ENCODE measurements around the gene ARHGAP24.

ARHGAP24 gene

DNA sequence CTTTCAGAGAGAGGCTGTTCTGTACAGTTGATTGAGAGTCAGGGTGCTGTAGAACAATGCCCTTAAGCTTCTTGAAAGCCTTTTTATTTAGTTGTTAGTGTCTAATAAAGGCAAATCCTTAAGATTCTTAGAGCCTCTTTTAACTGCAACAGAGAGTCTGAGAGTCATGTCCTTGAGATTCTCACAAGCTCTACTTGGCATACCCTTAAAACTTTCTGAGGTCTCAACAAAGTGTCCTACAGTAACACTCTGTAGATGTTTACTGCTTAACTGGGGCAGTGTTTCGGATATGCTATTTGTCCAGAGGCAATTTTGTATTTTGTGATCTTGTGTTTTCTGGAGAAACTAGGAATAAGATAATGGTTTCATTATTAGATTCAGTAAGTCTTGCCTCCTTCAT lies 209.7 kb downstream of the ARHGAP24 start:
- DNase-seq (ENCODE audit: extremely low read depth in 1 of 2, low read depth in 1 of 2), result no peak

DNA sequence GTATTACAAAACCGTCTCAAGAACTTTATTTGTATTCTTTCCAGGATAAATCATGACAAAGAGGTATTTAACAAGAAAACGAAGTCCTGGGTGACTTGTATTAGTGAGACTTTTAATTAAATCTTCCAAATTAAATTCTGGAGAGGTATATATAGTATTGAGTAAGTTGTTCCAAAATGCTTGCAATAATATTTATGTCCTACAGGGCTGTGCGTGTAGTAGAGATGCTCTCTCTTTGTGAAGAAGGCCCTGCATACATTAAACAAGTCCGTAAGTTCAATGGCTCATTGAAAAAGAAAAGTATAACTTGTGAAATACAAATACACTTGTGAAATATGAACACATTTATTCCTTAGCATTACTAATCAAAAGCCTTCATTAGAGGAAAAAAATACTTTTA lies 211.4 kb downstream of the ARHGAP24 start:
- DNase-seq (ENCODE audit: extremely low read depth in 1 of 2, low read depth in 1 of 2), result no peak

DNA sequence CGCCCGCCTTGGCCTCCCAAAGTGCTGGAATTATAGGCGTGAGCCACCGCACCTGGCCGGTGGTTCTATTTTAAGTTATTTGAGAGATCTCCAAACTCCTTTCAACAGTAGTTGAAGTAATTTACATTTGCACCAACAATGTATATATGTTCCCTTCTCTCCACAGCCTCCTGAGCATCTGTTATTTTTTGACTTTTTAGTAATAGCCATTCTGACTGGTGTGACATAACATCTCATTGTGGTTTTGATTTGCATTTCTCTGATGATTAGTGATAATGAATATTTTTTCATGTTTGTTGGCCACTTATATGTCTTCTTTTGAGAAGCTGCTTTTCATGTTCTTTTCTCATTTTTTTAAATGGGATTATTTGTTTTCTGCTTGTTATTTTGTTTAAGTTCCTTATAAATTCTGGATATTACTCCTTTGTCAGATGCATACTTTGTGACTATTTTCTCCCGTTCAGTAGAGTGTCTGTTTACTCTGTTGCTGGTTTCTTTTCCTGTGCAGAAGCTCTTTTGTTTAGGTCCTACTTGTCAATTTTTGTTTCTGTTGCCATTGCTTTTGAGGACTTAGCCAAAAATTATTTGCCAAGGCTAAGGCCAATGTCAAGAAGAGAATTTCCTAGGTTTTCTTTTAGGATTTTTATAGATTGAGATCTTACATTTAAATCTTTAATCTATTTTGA lies 213.2 kb downstream of the ARHGAP24 start:
- no peak for DNase-seq (ENCODE audit: extremely low read depth in 1 of 2, low read depth in 1 of 2)

DNA sequence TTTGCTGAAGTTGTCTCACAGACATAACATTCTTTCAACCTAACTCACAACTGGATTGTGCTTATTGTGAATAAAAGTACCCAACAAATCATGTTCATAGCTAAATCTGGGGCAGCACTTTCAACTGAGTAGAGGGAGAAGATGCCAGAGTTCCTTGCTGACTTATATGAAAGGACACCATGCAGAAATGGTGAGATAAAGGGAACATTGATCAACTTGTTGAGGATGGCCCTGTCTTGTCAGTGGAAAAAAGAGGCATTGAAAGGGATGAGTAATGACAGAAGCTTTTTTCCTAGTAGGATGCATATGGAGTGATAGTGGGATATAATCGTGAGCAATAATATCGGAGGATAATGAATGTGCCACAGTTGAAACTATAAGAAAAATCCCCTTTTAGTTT lies 221.7 kb downstream of the ARHGAP24 start:
- DNase-seq (ENCODE audit: extremely low read depth in 1 of 2, low read depth in 1 of 2), result no peak

DNA sequence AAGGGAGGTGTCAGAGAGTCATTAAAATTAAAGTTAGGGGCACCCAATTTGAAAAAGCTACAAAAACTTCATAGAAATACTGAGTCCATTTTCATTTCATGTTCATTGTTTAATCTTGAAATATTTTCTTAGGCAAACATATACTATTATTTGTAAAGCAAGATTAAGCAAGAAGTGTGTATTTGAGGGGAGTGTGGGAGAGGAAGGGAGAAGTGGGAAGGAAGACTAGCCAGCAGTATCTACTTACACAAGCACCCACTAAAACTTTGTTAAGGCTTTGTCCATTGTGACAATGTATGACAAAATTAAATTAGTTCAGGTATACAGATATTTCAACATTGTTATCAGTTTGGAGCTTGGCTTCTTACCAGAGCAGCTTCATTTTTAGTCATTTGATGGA lies 222.9 kb downstream of the ARHGAP24 start:
- no peak for DNase-seq (ENCODE audit: extremely low read depth in 1 of 2, low read depth in 1 of 2)

DNA sequence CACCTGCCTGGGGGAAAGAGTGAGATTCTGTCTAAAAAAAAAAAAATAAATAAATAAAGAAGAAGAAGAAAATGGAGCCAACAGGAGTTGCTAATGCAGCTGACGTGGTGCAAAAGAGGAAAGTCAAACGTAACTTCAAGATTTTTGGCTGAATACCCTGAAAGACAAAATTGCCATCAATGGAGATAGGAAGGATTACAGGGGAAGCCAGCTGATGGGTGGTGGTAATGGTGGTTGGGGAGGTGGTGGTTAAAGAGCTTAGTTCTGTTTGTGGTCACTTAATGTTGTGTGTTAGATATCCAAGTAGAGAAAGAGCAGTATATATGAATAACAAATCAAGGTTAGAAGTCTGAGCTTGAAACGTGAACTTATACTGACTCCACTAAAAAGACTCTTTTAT lies 225.4 kb downstream of the ARHGAP24 start:
- no peak for DNase-seq (ENCODE audit: extremely low read depth in 1 of 2, low read depth in 1 of 2)

DNA sequence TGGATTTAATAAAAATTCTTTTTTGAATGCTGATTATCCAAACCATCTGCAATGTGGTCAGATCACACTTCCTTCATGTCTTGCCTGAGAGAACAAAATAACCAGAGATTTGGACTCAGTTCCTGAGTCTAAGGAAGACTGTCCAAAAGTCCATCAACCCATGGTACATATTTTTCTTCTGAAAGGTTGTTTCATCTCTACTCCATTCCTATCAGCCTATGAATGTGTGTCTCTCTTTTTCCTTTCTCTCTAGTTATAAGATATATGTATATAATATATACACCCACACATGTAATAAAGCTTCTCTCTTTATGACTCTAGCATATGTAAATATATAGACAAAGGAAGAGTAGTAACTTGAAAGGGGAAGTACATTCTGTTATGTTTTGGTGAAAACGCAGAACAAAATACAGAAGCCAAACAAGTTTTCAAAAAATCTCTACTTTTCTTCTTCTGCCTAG lies 226.9 kb downstream of the ARHGAP24 start:
- DNase-seq (ENCODE audit: extremely low read depth in 1 of 2, low read depth in 1 of 2), result no peak

DNA sequence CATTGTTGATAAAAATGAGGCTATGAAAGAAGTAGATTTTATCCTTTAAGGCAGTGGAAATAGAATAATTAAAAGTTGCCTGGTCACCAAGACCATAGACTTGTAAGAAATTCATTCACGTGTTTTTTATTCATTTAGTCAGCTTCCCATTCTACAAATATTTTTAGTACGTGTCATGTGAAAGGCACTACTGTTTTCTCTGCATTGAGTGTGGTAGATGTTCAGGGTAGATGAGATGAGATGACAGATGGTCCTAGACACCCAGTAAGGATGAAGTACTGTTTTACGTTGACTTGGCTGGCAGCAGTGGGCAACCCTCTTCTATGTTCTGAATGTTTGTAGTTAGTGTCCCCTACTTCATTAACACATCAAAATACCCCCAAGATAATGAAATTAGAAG lies 228.1 kb downstream of the ARHGAP24 start:
- DNase-seq (ENCODE audit: extremely low read depth in 1 of 2, low read depth in 1 of 2), result no peak

DNA sequence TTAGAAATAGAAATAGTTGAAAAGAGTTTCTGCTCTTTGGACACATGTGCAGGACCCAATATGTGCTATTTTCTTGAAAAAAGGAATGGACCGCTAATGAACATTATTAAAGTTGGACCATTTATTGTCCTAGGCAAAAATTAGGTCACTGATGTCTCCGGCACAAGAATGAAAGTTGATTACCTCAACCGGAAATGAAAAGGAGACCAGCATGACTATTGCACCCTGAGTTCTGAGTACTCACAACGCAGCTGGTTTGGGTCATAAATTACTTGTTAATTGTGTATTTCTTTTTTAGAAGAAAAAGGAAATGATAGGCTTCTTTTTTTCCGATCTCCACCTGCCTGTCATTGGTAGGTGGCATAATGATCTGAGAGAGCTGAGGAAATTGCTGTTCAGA lies 232.7 kb downstream of the ARHGAP24 start:
- DNase-seq (ENCODE audit: extremely low read depth in 1 of 2, low read depth in 1 of 2), result no peak

DNA sequence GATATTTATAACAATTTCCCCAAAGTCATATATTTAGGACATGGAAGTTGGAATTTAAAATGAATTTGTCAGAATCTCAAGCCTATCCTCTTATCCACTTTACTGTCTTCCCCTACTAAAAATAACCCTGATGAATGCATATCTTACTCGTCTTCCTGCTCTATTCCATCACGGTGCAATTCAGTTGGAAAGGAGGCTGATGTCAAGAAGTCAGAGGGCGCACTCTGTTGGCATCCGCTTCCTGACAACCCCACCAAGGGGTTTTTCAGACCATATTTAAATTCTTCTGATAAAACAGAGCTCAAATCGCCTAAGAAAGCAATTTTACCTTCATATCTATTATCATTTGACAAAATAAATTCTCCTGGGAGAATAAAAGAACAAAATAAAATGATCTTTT lies 233.5 kb downstream of the ARHGAP24 start:
- DNase-seq (ENCODE audit: extremely low read depth in 1 of 2, low read depth in 1 of 2), result no peak

DNA sequence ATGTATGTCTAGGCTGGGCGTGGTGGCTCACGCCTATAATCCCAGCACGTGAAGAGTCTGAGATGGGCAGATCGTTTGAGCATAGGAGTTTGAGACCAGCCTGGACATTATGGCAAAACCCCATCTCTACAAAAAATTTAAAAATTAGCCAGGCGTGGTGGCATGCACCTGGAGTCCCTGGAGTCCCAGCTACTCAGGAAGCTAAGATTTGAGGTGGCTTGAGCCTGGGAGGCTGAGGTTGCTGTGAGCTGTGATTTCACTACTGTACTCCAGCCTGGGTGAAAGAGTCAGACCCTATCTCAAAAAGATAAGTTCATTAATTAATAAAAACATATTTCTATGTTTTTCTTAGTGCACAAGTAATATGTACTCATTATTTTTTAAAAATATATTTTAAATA lies 238.1 kb downstream of the ARHGAP24 start:
- DNase-seq (ENCODE audit: extremely low read depth in 1 of 2, low read depth in 1 of 2), result no peak

DNA sequence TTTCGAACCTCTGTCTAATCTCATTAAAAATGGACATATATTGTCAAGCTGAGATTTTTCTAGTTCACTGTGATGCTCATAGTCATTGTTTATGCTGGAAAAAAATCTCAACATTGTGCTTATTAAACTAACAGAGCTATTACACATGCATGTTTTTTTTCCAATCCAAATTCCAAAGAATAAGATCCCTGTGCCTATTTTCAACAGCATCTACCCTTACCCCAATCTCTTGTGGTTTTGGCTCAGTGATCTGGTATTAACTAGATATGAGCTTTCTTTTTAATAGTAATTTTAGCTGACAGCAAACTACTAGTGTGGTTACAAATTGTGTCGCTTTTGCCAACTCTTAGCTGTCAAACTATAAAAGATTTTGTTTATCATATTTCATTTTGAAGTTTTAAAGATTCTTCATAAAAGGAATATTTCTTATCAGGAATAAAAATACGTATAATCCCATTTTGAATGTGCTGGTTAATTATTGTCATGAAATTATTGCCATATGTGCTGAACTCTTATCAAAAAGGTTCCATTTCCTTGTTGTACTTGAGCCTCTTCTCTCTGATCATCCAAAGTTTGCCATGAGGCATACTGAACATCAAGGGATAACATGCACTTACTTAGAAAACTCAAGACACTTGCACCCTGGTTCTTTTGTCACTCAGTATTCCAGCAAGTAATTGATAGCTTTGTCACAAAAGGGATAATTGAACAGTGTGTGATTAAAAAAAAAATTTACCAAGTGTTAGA lies 241.2 kb downstream of the ARHGAP24 start:
- DNase-seq (ENCODE audit: extremely low read depth in 1 of 2, low read depth in 1 of 2), result no peak

DNA sequence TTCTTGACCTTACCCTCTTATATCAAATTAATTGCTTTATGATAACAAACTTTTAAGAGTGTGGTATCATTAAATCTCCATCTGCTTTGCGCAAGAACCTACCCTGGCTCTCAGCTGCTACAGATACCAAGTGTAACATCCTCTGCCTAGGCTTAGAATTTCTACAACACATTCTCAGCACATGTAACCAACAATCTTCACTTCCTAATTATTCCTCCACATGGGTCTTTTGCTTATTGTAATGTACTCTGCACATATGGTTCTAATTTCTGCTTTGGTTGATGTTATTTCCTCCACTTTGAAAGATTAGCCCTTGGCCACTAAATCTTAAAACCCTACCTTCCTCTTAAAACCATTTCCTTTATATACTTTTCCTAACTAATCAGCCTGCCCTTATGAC lies 242.4 kb downstream of the ARHGAP24 start:
- DNase-seq (ENCODE audit: extremely low read depth in 1 of 2, low read depth in 1 of 2), result no peak

DNA sequence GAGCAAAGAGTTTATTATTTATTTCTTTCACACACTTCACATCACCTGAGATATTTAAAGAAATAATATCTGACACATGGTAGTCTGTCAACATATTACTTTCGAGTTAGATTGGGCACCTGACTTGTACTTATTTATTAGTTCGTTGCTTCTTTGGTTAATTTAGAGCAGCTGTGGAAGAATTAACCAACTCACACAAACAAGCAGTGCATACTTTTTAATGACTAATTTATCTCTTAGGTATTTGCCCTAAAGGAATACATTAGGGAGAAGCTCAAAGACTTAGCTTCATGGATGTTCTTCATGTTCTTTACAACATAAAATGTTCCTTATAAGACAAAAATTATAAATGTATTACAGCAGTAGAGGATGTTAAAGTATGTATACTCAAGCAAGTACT lies 242.9 kb downstream of the ARHGAP24 start:
- DNase-seq (ENCODE audit: extremely low read depth in 1 of 2, low read depth in 1 of 2), result no peak

DNA sequence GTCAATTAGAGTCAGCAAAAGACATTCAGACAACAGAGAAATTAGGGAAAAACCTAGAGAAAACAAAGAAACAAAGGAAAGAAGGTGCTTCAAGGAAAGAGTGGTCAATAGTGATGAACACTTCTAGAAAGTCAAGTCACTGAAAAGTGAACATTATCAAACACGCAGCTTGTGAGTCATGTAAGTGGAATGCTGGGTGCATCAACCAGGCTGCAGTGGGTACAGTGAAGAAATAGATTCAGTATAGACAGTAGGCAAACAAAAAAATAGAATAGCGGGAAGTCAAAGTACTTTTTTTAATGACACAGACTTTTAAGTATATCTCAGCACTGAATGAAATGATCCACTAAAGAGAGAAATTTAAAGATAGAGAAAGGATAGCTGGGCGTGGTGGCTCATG lies 245.8 kb downstream of the ARHGAP24 start:
- no peak for DNase-seq (ENCODE audit: extremely low read depth in 1 of 2, low read depth in 1 of 2)

DNA sequence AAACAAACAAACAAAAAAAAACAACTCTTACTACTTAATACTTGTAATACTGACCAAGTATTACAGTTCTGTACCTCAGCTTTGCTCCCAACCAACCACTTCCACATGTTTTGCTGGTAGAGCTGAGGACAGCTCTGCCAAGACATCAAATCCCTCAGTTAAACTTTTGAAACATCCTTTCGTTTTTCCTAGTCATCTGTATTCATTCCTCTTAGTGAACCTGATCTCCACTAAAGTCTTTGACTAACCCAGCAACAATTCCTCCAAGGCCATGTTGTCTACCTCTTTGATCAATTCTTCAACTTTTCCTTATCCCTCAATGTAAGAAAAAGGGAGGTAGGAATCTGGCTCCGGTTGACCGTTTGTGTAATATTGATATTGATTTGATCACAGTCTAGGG lies 247.5 kb downstream of the ARHGAP24 start:
- DNase-seq (ENCODE audit: extremely low read depth in 1 of 2, low read depth in 1 of 2), result no peak

DNA sequence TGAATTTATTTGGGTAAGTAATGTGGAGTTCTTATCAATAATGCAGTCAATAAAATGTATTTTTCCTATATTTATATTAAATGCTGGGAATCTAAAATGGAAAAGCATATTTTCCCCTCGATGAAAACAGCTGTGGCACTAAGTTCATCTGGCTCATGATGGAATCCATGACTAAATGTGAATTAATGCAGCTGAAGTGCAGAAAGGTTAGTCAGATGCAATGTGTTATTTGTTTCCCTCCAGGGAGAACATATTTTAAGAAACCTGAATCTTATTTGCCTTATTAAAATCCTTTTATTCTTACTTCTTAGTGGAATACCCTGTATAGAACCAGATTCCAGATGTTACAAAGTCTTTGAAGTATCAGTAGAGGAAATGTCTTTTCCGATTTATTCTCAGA lies 247.9 kb downstream of the ARHGAP24 start:
- DNase-seq (ENCODE audit: extremely low read depth in 1 of 2, low read depth in 1 of 2), result no peak

DNA sequence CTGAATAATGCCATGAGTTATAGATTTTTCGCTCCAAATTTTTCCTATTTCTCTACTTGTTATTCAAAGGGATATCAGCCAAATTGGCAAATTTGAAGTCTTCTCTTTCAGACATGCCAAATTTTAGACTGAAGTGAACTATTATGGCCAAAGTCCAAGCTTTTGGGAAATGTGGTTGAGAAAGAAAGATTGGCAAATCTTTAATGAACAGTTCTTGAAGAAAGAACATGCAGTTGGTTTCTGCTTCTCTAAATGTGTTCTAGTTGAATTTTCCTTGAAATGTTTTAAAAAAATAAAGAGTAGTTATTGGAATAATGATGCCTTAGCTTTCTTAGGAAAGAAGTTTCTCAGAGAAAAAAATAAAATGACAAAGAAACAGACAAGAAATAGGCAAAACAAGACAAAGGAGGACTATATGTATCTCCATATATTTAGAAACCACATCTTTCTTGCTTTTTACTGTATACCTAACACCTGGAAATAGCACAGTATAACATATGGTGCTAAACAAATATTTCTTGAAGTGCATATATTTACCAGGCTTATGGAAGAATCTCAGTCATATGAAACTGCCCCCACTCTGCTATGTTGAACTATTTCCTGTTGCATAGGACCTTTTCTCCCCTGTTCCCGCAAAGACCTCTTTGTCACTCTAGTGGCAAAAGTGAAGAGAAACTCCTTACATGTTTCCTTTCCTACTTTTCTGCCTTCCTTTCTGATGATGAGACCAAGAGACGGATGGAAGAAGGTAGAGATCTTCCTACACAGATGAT lies 250.0 kb downstream of the ARHGAP24 start:
- DNase-seq (ENCODE audit: extremely low read depth in 1 of 2, low read depth in 1 of 2), result no peak

DNA sequence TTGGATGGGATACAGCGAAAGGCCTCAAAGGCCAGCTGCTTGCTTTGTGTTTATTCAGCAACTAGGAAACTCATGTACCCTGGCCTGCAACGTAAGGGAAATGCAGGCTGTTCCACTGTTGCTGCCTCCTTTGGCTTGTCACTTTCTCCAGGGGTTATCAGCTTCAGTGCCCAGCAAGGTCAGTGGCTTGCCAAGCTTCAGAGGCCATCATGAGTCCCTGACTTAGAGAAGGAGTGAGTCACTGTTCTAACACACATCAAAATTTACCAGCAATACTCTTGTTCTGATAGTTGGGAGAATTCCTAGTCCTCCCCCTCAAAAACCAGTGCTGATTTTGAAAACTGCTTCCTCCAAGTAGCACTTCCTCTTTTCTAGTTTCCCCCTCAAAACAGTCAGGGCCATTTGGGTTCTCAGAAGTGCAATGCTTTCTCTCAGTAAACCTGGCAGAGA lies 250.8 kb downstream of the ARHGAP24 start:
- DNase-seq (ENCODE audit: extremely low read depth in 1 of 2, low read depth in 1 of 2), result no peak

DNA sequence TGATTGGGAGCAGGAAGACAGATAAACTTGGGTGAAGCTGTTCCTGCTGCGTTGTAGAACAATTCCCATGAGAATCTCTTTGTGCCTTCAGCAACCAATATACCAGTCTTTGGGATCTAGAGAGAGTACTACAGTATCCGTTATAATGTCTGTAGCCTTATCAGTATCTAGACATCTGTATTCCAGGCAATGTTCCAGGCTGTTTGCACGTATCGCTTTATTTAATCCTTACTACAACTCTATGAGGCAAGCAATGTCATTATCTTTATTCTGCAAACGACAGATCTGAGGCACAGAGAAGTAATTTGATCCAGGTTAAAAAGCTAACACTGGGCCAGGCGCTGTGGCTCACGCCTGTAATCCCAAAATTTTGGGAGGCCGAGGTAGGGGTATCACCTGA lies 251.6 kb downstream of the ARHGAP24 start:
- no peak for DNase-seq (ENCODE audit: extremely low read depth in 1 of 2, low read depth in 1 of 2)

DNA sequence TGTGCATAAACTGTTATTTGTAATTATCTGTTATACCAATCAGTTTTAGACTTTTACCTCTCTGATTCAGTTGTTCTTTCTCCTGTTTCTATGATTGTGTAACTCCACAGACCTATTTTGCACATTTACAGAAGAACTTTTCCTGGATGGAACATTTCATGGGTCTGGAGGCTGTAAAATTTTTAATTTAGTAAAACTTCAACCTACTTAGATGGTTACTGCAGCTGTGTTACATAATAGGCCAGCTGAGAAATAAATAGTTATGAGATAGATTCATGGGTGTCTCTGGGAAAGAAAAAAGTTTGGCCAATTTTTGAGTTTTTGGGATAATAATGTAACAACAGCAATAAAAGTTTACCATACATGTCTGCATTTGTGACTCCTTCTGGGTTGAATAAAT lies 253.5 kb downstream of the ARHGAP24 start:
- no peak for DNase-seq (ENCODE audit: extremely low read depth in 1 of 2, low read depth in 1 of 2)

DNA sequence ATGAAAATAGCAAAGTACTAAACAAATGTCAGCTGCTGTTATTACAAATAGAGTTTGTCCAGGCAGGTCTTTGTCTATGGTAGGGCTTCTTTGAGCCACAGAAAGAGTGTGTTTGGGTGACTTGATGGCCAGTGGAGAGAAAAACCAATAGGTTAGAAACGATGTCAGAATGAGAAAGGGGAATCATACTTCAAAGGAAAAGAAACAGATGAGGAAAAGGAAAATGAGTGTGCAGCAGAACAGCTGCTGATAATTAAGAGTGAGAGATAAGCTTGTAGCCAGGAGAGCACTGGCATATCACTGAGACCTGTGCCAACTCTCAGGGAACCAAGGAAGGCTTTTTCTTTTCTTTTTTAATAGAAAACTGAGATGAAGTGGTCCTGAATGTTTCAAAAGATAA lies 257.2 kb downstream of the ARHGAP24 start:
- no peak for DNase-seq (ENCODE audit: extremely low read depth in 1 of 2, low read depth in 1 of 2)
